WI38 (cell line): ENCODE data around the gene HPS1.
A peak's percentile ranks its signal among the peaks of the same experiment; 100 is the strongest.

Source experiments
- H3K4me3 ChIP-seq: 2 replicates; pipeline ENCODE4 v1.5.1; 2011; ENCODE audit warnings: low read depth, mild to moderate bottlenecking, control low read depth, low read length
- CTCF ChIP-seq: IDR thresholded peaks from 2 replicates; pipeline ENCODE4 v1.5.1; 2012; ENCODE audit warnings: low read depth, mild to moderate bottlenecking, control low read depth, low read length

Gene HPS1

GRCh38 chr10:98416606-98417388, 29.9 kb downstream of the HPS1 start:
- TF ChIP-seq CTCF = no peak
- H3K4me3 ChIP-seq = no peak overlapping the region

- H3K4me3 ChIP-seq = no peak overlapping the region
- no peak for TF ChIP-seq CTCF
Measured at GRCh38 chr10:98415731-98416119, 31.0 kb downstream of the HPS1 start.

GRCh38 chr10:98414932-98415730, 31.6 kb downstream of the HPS1 start, which contains the start of gene PYROXD2:
PYROXD2 (minus strand) TSS chr10:98415182; CDS start chr10:98415135, 47 bp downstream.
- TF ChIP-seq CTCF = no peak
- peak within 1 kb of the TSS; percentile 84 for H3K4me3 ChIP-seq

- peak overlapping the region; percentile 84 for H3K4me3 ChIP-seq
- no peak for TF ChIP-seq CTCF
Measured at GRCh38 chr10:98414578-98414931, 32.2 kb downstream of the HPS1 start.

- no peak for TF ChIP-seq CTCF
- no peak overlapping the region for H3K4me3 ChIP-seq
Measured at GRCh38 chr10:98411768-98412167, 35.0 kb downstream of the HPS1 start.

- no peak for TF ChIP-seq CTCF
- no peak overlapping the region for H3K4me3 ChIP-seq
Measured at GRCh38 chr10:98411166-98411565, 35.6 kb downstream of the HPS1 start.

- TF ChIP-seq CTCF = no peak
- no peak overlapping the region for H3K4me3 ChIP-seq
Measured at GRCh38 chr10:98410759-98411158, 36.0 kb downstream of the HPS1 start.
